HG03196 (cell line): ENCODE data around the gene PMVK.
A peak's percentile ranks its signal among the peaks of the same experiment; 100 is the strongest.

Experiments
- ATAC-seq: cut with Tn5 transposase; IDR thresholded peaks from one replicate; pipeline ENCODE4 v1.9.1; 2021; ENCODE audit not compliant: unreplicated experiment

PMVK gene

DNA sequence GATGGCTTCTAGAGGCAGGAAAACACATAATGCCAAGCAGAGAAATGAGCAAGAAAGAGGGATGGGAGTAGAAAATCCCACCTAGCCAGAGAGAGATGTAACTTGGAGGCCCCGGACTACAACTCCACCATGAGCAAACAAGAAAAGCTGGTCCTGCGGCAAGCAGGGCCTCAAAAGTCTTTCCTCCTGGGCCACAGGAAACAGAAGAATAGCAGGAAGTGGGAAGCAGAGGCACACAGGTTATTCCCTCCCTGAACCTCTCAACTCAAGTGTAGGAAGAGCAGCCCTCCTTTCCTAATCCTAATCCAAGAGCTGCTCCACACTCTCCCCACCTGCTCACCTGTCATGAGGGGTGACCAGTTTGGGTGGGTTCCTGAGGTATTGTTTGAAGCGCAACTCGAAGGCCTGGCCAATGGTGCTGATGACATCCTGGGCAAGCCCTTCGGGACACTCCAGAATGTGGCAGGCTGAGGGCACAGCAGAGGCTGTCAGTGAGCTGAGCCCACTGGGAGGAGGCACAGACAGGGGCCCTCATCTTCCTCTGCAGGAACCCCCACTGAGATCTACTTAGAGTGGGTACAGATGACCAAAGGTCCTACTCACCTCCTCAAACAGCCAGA is 30.9 kb upstream of the PMVK start:
- ATAC-seq = no peak

DNA sequence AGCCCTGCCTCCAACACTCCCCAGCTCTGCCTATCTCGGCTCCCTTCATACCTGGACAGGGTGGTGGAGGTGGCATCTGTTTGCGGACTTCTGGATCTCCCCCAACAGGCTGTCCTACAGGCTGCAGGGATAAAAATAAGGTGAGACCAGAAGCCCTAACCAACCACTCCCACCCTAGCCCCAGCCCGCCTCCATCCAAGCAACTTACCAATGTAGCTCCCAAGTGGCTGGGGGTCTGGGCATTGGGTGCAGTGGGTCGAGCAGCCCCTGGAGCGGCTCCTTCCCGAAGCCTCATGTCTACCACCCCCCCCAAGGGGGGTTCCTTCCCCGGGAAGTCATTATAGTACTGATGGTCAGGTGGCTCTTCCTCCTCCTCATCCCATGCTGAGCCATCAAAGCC is 29.6 kb upstream of the PMVK start:
- ATAC-seq = no peak

DNA sequence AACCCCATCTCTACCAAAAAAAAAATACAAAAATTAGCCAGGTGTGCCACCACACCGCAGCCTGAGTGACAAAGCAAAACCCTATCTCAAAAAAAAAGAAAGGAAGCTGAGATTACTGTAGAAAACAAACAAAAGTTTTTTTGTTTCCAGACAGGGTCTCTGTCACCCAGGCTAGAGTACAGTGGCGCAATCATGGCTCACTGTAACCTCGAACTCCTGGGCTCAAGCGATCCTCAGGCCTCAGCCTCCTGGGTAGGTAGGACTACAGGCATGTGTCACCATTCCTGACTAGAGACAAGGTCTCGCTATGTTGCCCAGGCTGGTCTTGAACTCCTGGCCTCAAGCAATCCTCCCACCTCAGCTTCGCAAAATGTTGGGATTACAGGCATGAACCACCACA is 27.8 kb upstream of the PMVK start:
- no peak for ATAC-seq

DNA sequence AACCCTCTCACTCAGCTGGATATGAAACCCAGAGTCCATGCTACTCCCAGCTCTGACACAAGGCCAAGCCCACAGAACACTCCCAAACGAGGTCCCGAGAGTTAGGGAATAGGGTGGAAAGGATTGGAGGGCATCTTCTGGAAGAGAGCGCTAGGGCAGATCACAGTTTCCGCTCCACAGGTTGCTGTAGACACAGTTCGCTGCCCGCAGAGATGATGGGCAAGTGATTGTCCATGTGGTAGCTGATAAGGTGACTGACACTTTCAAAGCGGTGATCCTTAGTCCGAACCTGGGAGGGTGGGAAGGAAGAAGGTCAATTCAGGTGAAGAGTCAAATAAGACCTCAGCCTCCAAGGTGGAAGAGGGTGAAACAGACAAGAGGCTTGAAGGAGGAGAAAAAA is 27.1 kb upstream of the PMVK start:
- ATAC-seq = no peak

DNA sequence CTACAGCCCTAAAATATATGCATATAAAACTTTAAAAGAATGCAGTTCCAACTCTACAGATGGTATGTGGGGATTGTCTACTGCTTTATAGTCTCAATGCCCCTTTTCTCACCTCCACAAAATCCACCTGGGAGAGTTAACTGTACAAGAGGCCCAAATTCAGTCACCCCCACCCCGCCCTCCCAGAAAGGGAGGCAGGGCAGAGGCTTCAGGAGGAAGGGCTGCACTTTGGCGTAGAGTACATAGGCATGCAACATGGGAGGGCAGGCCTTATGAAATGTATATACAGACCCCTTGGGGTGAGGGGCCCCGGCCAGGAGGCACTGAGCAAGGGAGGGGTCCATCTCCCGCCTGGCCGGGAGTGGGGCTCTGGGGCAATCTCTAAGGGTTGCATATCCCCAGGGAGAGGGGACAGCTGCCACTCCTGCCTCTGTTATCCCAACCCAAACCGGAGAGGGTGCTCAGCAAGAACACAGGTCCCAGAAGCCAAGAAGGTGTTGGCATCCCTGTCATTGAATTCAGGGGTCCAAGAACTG is 26.3 kb upstream of the PMVK start:
- no peak for ATAC-seq

DNA sequence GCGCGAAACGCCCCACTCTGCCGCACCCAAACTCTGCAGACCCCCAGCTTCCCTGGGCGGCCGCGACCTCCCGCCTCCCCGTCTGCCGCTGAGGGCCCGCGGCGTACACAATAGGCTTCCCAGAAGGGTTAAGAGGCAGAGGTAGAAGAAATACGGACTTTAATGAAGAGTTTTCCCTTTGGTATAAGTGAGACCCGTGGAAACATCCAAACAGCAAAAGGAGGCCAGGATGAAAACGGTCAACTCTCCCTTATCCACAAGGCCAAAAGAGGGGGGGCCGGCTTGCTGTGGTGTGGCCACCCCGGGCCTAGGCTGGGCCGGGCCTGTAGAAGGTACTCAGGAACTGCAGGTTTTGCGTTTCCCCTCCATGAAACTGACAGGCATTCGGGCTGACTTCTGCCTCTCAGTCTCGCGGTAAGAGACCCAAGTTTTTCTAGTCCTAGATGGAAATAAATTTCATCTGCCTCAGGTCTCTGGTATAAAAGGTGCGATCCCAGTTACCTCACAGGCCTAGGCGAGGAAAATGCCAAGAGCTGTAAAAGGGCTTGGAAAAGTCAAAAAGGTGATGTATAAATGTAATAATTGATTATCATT is 25.7 kb upstream of the PMVK start:
- no peak for ATAC-seq

DNA sequence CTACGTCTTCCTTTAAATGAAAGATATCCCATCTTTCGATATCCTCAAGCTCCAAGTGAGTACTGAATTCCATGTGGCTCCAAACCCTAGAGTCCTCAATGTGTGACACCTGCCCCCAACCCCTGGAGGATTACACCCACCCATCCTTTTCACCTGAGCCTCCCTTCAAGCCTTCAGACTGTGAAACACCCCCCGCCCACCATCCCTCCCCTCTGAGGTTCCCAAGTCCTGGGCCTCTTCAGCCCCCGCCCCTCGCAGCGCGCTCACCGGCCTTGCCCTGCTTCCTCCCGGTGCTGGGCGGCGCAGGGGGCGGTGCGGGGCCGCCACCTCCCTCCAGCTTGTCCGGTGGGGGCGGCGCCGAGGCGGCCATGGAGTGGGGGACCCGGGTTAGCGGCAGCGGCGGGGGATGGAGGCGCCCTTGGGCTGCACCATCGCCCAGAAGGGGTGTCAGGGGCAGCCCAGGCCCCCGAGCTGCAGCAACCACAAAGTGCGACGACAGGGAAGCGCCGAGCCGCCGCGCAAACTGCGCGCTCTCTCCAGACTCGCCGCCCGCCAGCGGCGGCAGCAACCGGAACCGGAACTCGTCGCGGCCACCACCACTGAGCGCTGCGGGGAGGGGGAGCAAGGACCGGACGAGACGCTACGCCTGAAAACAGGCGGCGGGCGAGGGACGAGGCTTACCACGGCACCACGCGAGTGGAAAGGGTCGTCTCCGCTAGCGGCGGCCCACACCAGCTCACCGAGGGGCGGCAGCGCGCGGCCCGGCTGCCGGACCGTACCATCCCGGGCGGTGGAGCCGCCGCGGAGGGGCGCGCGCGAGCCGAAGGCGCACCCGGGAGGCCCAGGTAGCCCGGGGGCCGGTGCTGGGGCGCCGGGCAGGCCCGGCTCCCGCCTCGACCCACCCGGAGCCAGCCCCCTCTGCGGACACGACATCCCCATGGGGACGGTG is 25.0 kb upstream of the PMVK start, which contains the start of gene PYGO2:
Gene PYGO2 (minus strand): TSS at position 576 of the 949 bp plus-strand sequence. CDS start 206 bp downstream, at position 370.
- ATAC-seq = peak; percentile 66

DNA sequence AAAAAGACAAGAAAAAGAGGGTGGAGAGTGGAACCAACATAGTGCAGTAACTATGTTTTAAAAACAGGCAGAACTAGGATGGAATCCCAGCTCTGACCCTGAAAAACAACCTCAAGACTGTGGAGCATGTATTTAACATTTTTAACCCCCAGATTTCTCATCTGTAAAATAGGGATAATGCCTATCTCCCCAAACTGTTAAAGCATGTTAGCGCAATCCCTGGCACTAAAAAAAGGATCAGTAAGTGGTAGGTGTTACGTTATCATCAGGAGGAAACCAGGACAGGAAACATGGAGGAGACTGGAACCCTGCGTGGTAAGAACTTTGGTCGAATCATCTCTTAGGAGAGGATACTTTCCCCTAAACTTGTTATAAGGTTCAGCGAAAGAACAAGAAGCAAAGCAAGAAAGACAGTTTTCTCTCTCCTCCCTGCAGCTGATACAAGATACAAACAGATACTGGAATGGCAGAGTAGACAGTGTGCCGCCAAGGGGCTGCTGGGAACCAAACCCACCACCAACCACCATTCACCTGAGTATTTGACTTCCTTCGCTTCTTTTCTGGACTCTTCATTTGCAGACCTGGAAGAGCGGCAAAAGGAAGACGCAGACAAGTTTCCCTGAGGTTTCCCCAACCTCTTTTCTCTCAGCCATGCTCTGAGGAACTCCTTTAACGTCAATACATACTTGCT is 24.1 kb upstream of the PMVK start:
- ATAC-seq = no peak

DNA sequence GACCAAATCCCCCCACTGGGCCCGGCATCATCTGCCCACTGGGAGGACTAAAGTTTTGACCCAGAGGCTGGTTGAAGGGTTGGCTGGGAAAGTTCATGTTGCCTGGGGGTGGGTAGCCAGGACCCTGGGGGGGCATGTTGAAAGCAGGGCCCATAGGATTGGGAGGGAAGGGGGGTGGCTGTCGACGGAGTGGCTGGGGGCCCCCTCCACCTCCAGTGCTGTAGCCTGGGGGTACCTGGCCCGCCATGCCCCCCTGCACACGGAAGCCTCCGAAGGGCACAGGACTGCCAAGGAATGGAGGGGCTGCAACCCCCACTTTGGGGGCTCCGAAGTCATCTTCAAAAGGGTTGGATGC is 22.9 kb upstream of the PMVK start:
- ATAC-seq = no peak

DNA sequence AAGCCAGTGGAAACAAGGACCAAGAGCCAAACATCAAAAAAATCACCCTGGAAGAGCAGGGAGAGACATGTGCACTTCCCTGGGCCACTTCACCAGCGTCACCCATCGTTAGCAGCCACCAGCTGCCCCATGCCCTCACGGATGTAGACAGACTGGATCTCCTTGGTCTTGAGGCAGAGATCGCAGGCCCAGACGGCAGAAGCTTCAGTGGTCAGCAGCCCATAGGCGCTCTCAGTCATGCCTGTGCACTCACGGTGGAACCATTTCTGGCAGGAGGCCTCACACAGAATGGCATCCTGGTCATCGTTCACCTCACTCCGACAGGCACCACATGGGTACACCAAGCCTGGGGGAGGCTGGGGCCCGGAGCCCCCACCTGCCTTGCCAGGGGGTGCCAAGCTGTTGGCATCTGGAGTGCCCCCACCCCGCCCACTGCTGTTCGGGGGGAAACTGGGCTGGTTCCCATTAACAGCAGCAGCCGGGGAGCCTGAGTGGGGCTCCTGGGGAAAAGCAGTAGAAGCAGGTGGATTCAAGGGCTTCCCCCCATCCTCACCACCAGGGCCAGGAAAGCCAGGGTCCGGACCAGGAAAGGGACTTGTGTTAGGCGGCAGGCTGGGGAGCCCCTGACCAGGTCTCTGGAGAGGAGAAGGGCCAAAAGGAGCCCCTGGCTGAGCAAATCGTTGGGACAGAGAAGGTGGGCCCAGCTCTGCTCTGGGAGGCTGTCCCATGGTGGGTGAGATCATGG is 22.3 kb upstream of the PMVK start:
- no peak for ATAC-seq

DNA sequence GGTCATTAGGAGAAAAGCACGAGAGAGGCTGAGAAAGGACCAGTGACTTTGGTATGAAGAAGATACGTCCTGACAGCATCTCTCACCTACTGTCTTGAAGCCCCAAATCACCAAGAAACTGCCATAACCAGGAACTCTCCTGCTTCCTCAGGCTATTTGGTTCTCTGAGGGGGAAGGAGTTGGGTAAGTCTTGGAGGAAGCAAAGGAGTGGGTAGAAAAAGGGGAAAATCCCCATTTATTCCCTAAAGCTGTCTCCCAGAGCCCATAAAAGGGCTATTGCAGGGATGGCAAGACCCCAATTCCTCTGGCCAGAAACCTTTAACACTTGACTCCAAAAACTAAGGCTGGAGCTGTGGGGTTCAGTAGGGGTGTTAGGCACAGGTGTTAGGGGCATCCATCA is 21.5 kb upstream of the PMVK start:
- ATAC-seq = no peak

DNA sequence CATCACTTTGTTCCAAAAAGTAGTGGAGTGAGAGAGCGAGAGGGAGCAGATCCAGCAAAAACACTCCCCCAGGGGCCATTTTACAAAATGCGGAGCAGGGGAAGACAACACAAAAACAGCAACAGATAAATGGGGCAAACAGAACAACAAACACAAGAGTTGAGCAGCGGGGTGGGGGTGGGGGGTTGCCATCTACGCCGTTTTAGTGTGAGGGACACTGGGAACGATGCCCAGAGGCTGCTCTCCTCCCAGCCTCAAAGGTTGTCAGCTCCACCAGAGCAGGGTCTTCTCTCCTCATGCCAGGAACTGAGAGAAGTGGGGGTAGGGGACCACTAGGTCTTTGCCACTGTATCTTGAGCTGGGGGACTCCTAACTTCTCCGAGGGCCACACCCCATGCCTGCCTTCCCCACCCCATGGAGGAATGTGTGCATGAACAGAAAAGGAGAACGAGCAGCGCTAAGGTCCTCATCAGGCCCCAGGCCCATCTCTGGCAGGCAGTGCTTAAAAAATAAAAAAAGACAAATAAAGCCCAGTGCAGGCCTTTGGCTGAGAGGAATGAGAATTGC is 20.7 kb upstream of the PMVK start:
- ATAC-seq = no peak

DNA sequence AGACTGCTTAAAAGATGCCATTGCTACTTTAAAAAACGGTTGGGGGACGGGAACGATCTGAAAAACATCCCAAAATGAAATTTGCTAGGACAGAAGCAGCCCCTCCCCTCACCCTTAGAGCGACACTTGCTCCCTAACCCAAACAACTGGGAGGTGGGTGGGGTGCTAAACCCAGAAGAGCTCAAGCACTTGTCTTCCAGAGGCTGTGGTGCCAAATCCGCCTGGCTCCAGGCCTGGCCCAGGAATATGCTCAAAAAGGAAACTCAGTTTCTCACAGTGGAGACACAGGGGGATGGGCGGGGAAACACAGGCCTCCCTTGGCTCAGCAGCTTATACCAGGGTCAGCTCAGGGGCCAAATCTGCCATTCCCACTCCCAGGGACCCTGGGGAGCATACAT is 20.0 kb upstream of the PMVK start:
- no peak for ATAC-seq

DNA sequence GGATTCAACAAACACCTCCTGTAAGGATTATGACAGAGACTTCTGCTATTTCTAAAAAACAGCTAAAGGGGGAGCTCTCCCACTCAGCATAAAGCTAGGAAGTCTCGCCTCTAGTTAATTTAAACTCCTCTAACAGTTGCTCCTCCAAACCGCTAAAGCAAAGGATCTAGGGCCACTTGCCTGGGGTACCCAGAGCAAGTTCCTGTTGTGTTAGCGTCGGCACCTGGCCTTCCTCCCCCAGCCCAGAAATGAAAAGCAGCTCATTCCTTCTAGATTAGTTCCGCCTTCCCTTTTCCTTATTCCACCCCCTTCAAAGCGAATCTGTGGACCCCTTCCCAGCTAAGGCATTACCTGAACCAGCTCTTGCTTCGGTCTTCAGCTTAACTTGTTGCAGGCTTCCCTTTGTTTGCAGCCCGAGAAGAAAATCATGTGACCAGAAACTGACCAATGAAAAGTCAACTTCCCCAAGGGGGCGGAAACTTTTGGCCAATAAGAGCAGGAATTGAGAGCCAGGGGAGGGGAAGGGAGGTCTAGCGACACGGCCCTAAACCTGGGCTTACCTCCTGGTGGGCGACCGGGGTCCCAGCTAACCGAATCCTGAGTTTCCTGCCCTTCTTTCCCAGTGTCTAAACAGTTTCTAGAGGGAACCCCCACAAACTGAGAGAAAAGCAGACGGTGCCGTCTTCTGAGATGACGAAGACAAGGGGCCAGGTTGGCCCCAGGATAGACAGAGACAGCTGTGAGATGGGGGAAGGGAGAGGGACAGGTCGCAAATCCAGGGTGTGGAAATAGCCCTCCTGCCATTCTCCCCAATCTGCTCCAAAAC is 19.4 kb upstream of the PMVK start, which contains the start of gene PBXIP1:
Gene PBXIP1 (minus strand): TSS at position 382 of the 826 bp plus-strand sequence. CDS start 2,378 bp downstream, outside the sequence.
- peak; percentile 39 for ATAC-seq

DNA sequence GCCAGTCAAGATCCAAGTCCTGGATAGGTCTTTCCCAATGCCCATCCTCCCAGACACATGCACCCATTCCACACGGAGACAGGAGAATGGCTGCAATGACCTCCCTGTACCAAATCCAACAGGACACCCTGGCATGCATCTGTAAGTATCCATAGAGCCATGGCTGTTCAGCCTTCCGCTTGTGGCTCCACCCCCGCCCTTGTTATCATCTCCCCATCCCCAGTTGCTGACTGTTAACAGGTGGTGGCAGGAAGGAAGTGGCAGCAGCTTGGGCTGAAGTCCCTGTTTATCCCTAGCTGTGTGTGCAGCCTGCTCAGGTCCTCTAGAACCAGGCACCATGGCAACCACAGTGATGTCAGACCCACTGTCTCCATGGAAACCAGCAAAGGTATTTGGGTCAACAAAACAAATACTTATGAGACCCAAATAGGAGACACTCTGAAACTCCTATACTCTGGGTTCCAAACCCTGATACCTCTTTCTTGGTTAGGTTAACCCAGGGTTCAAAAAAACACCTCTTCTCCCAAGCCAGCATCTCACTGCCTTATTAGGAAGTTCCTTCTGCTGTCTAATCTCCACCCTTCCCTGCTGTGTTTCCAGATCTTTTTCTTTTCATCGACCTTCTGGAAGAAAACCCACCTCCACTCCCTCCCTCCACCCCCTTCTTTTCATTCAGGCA is 18.7 kb upstream of the PMVK start:
- ATAC-seq = peak; percentile 54

DNA sequence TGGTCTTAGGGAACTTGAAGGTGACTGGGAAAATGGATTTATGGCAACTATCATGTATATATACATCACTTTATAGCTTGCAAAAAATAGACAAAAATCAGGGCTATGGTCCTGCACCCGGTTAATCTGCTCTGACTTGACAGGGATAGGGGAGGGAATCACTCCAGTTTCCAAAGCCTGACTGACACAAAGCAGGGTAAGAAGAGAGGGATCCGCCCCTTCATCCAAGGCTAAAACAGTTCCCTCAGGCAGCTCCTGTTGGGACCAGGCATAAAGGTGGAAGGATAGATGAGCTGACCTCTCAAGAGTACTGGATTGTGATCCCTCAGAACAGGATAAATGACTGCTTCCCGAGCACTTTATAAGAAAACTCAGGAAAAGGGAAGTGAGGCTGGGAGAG is 18.0 kb upstream of the PMVK start:
- ATAC-seq = no peak

DNA sequence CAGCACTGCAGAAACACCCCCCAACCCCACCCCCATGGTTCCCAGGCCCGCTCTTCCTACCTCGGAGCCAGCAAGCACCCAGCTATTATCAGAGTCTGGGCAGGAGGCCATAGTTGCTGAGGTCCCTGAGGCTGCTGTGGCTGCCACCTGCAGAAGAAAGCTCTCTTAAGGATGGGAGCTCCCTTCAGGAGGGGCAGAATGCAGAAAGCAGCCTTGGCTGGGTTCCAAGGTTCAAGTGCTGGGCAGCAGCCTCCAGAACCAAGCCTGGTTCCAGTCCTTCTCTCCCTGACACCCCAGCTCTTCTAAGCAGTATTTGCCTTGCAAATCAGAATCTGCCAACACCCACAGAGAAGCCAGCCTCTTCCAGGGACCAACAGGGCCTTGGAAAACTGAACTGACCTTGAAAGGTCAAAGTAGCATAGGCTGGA is 17.1 kb upstream of the PMVK start:
- no peak for ATAC-seq

DNA sequence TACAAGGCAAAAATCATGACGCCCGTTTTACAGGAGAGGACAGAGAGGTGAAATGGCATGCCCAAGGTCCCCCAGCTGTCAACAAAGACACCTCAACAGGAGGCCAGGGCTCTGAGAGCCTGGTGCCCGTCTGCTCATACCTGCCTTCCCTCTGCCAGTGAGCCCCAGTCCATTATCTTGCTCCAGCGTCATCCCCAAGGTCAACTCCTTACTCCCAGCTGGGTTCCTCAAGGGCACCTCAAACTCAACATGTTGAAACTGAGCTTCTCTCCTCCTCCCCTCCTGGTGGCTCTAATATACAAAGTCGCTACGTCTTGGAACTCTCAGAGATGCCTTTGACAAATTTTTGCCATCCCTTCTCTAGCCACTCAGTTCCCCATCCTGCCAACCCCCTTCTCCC is 16.1 kb upstream of the PMVK start:
- ATAC-seq = no peak
